ENCODE results near the gene LAMA2. TPM values are rescaled to one million over a fixed set of nuclear protein-coding genes. Genes with fewer than 3 reads are reported as not detected.

Gene LAMA2
- total and polyA plus RNA-seq, 2 of the 13 experiments (the other 11 are each of a cell fraction or from before 2014, with no cell fraction given) = 0.11 to 0.28 TPM

DNA sequence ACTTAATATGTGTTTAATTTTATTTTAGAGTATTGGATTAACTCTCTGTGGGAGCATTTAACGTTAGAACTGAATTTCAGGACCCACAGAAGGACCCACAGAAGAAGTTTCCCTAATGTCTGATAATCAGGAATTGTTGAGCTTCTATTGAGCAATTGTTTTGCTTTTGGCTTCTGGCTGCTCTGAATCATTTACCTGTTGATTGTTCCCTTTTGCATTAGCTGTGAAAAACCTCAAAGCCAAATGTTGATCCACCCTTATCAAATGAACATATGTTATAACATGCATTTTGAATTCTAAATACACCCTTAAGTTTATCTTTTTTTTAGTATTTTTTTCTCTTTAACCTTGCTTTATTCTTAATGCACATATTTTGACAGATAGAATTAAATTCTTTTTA is 393.5 kb downstream of the LAMA2 start (continued):
- TF ChIP-seq, protein P1, sequence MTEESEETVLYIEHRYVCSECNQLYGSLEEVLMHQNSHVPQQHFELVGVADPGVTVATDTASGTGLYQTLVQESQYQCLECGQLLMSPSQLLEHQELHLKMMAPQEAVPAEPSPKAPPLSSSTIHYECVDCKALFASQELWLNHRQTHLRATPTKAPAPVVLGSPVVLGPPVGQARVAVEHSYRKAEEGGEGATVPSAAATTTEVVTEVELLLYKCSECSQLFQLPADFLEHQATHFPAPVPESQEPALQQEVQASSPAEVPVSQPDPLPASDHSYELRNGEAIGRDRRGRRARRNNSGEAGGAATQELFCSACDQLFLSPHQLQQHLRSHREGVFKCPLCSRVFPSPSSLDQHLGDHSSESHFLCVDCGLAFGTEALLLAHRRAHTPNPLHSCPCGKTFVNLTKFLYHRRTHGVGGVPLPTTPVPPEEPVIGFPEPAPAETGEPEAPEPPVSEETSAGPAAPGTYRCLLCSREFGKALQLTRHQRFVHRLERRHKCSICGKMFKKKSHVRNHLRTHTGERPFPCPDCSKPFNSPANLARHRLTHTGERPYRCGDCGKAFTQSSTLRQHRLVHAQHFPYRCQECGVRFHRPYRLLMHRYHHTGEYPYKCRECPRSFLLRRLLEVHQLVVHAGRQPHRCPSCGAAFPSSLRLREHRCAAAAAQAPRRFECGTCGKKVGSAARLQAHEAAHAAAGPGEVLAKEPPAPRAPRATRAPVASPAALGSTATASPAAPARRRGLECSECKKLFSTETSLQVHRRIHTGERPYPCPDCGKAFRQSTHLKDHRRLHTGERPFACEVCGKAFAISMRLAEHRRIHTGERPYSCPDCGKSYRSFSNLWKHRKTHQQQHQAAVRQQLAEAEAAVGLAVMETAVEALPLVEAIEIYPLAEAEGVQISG (CRISPR knock-in tag; IDR thresholded peaks at IDR 0.05) = no peak
- TF ChIP-seq TBX3 (IDR thresholded peaks at IDR 0.05; ENCODE audit: borderline replicate concordance) = no peak
- TF ChIP-seq KLF16 (CRISPR knock-in tag; IDR thresholded peaks at IDR 0.05) = no peak
- TF ChIP-seq, protein P2, sequence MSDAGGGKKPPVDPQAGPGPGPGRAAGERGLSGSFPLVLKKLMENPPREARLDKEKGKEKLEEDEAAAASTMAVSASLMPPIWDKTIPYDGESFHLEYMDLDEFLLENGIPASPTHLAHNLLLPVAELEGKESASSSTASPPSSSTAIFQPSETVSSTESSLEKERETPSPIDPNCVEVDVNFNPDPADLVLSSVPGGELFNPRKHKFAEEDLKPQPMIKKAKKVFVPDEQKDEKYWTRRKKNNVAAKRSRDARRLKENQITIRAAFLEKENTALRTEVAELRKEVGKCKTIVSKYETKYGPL (CRISPR knock-in tag; IDR thresholded peaks at IDR 0.05) = no peak
- no peak for TF ChIP-seq ZZZ3 (CRISPR knock-in tag; IDR thresholded peaks at IDR 0.05; ENCODE audit: borderline replicate concordance)
- TF ChIP-seq ZNF451 (CRISPR knock-in tag; IDR thresholded peaks at IDR 0.05) = no peak
- no peak for TF ChIP-seq DZIP1 (CRISPR knock-in tag; IDR thresholded peaks at IDR 0.05)
- TF ChIP-seq ELK4 (CRISPR knock-in tag; IDR thresholded peaks at IDR 0.05; ENCODE audit: borderline replicate concordance) = no peak

All from HepG2 (cell line).